ENCODE data around the gene UBAC1.
"Not testable (repeated sequence)": the region's sequence is repeated elsewhere in the genome, so short reads cannot be mapped to it uniquely, and the experiment has no call there.

UBAC1 gene

GRCh38 chr9:135976531-135976930 is 15.4 kb upstream of the UBAC1 start:
- no peak for DNase-seq

- no peak for DNase-seq
These were observed 14.7 kb upstream of the UBAC1 start for GRCh38 chr9:135975834-135976233.

GRCh38 chr9:135974220-135974573 is 13.0 kb upstream of the UBAC1 start:
- no peak for DNase-seq

GRCh38 chr9:135973277-135974219 is 12.4 kb upstream of the UBAC1 start:
- DNase-seq, result no peak

- DNase-seq, result no peak
These were observed 10.7 kb upstream of the UBAC1 start for GRCh38 chr9:135971892-135972291.

GRCh38 chr9:135971111-135971766 is 10.1 kb upstream of the UBAC1 start:
- peak; percentile 70 for DNase-seq

GRCh38 chr9:135970128-135970815 is 9.1 kb upstream of the UBAC1 start:
- no peak for DNase-seq

- no peak for DNase-seq
These were observed 8.0 kb upstream of the UBAC1 start for GRCh38 chr9:135969064-135969683.

GRCh38 chr9:135968601-135969000 is 7.4 kb upstream of the UBAC1 start:
- DNase-seq, result no peak

- no peak for DNase-seq
These were observed 6.9 kb upstream of the UBAC1 start for GRCh38 chr9:135968083-135968476.

GRCh38 chr9:135966916-135967260 is 5.7 kb upstream of the UBAC1 start:
- not testable (repeated sequence) for DNase-seq

GRCh38 chr9:135965124-135965756 is 4.1 kb upstream of the UBAC1 start:
- no peak for DNase-seq

GRCh38 chr9:135963938-135964337 is 2.8 kb upstream of the UBAC1 start:
- DNase-seq, result no peak

- DNase-seq, result no peak
These were observed 2.2 kb upstream of the UBAC1 start for GRCh38 chr9:135963338-135963737.

GRCh38 chr9:135962696-135963307 is 1.6 kb upstream of the UBAC1 start:
- no peak for DNase-seq

- DNase-seq, result no peak
These were observed 880 bp upstream of the UBAC1 start for GRCh38 chr9:135961811-135962695.

- DNase-seq, result no peak
These were observed 529 bp downstream of the UBAC1 start for GRCh38 chr9:135960411-135961276.

GRCh38 chr9:135959814-135960213 is 1.4 kb downstream of the UBAC1 start:
- DNase-seq, result no peak

- DNase-seq, result no peak
These were observed 2.7 kb downstream of the UBAC1 start for GRCh38 chr9:135958485-135958884.

GRCh38 chr9:135957431-135957830 is 3.7 kb downstream of the UBAC1 start:
- DNase-seq, result no peak
